ENCODE data around the gene ZNF71.

ZNF71 gene

DNA sequence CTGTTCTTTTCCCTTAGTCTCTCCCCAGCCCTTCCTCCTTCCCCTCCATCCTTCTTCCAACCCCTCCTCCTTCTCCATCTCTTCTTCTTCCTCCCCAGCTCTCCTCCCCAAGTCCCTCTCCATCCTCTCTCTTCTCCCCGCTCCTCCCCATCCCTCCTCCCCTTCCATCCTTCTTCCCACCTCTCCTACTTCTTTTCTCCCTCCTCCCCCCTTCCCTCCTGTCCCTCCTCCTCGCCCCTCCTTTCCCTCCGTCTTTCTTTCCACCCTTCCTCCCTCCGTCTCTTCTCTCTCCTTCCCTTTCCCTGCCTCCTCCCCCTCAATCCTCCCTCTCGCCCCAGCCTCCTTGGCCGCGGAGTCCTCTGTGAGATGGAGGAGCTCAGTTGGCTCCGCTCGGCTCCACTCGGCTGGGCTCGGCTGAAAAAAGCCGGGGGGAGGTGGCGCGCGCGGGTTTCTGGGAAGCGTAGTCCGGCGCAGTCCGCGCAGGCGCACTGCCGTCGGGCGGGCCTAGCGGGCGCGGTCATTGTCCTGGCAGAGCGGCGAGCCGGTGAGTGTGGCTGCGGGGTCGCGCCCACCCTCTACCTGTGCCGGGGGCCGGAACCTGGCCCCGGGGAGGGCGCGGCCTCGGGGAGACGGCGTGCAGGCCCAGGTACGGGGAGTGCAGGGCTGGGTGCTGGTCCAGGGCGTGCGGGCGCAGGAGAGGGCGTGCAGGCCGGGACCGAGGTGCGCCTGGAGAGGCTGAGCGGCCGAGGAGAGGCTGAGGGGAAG lies at the start of gene ZNF71:
Gene ZNF71, plus strand, starts transcription at position 520 of the 765 bp plus-strand sequence. CDS start 6,257 bp downstream, outside the sequence.
- DNase-seq (ENCODE audit: low read depth in 2 of 2), result peak; percentile 82 to 87

DNA sequence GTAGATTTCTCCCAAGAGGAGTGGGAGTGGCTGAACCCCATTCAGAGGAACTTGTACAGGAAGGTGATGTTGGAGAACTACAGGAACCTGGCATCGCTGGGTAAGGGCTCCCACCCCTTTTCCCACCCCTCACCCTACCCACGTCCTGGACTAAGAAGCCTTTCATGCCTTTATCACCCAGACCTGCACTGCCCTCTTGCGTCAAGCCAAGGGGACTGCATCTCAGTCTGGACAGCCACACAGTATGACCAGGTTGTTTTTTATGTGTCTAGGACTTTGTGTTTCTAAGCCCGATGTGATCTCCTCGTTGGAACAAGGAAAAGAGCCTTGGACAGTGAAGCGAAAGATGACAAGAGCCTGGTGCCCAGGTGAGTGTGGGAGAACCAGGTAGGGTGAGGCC lies 47.6 kb upstream of the ZNF71 start:
- DNase-seq (ENCODE audit: low read depth in 2 of 2), result no peak

DNA sequence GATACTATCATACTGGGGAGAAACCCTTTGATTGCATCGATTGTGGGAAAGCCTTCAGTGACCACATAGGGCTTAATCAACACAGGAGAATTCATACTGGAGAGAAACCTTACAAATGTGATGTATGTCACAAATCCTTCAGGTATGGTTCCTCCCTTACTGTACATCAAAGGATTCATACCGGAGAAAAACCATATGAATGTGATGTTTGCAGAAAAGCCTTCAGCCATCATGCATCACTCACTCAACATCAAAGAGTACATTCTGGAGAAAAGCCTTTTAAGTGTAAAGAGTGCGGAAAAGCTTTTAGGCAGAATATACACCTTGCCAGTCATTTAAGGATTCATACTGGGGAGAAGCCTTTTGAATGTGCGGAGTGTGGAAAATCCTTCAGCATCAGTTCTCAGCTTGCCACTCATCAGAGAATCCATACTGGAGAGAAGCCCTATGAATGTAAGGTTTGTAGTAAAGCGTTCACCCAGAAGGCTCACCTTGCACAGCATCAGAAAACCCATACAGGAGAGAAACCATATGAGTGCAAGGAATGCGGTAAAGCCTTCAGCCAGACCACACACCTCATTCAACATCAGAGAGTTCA lies 40.7 kb upstream of the ZNF71 start:
- no peak for DNase-seq (ENCODE audit: low read depth in 2 of 2)

DNA sequence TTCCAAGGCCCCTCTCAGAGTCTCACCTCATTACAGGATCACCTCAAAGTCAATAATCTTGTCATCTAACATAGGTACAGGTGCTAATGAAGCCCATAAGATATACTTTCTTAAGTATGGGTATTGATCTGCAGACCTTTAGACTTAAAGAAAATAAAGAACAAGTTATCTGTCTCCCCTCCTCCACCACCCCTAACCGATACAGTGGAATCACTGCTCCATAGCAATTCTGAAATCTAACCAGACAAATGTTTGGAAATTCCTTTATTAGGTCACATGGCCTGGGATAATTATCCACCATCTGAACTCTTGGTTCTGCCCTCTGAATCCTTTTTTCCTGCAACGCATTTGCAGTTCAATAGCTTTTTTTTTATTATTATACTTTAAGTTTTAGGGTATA lies 32.3 kb upstream of the ZNF71 start:
- no peak for DNase-seq (ENCODE audit: low read depth in 2 of 2)

DNA sequence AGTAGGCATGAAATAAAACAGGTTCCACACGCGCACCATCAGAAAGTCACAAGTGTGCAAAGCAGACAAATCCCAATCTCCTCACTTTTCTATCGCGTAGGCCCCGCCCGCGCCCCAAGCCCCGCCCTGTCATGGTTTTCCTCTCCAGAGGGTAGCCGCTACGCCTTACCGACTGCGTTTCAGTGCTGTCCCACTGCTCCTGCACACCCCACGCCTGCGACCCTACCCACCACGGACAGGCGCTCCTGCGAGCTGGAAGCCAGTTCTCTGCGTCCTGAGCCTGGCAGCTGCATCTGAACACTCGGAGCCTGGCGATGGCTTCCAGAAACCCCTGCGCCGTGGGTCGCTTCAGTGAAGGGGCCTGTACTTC lies 28.2 kb upstream of the ZNF71 start:
- peak; percentile 13 to 29 for DNase-seq (ENCODE audit: low read depth in 2 of 2)

DNA sequence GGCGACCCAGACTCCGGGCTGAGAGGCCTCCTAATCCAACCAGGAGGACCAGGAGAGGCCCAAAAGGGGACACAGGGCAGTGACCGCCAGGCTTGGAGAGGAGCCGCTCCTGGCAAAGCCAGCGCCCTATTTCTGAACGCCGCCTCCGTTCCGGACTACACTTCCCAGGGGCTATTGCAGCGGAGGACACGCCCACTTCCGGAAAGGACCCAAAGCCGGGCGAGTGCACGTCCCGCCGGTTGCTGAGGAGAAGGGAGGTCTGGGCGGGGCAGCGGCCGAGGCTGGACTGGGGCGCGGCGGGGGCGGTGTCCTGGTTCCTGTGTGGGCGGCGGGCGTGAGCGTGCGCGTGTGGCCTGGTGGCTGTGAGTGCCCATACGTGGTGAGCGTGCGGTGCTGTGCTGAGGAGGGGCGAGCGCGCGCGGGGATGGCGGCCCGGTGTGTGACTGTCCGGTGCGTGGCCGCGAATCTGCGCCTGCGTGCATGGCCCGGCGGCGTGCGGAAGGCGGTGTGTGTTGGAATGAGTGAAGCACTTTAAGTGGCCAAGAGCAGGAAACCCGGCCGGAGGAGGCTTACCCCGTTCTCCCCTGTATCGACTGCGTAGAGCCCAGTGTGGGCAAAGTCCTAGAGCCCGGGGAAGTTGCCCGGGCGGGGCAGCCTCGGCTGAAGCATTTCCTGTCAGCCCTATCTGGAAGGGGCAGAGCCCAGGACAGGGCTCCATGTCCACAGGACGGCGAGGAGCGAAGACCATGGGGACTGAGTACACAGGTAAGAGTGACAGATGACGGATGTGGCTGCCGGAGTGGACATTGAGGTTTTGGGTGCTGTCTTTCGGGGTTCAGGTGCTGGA lies 27.6 kb upstream of the ZNF71 start, which contains the start of gene ZNF470:
Gene ZNF470, plus strand, starts transcription at position 195 of the 847 bp plus-strand sequence. CDS start 2,844 bp downstream, outside the sequence.
- DNase-seq (ENCODE audit: low read depth in 2 of 2), result peak; percentile 69 to 81

DNA sequence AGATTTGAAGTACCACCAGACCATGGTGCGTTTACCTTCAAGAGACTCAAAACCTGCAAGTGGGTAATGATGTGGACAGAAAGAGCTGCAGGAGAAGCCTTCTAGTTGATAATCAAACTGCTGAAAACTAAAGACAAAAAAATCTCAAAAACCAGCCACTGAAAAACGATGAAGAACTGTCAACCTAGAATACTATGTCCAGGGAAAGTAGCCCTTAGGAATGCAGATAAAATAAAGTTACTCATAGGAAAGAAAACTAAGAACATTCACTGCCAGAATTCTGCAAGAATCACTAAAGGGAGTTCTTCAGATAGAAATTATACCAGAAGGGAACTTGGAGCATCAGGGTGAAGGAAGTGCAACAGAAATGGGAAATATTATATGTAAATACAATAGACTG lies 22.5 kb upstream of the ZNF71 start:
- DNase-seq (ENCODE audit: low read depth in 2 of 2), result no peak

DNA sequence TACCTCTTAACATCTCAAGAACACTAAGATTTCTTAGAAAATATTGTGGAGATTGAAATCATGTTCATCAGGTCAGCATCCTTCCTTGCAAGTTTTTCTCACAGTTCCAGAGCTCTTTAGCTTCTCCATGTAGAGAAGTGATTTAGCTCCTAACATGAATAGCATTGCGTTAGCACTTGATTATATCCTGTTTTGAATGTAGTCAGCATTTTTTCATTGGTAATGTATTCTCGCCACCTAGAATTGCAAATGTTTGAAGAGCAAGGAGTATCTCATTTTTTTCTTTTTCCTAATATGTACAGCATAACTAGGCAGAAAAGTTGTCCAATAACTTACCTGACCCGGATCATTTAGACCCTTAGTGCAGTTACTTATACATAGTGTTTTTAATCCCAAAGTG lies 21.2 kb upstream of the ZNF71 start:
- no peak for DNase-seq (ENCODE audit: low read depth in 2 of 2)

DNA sequence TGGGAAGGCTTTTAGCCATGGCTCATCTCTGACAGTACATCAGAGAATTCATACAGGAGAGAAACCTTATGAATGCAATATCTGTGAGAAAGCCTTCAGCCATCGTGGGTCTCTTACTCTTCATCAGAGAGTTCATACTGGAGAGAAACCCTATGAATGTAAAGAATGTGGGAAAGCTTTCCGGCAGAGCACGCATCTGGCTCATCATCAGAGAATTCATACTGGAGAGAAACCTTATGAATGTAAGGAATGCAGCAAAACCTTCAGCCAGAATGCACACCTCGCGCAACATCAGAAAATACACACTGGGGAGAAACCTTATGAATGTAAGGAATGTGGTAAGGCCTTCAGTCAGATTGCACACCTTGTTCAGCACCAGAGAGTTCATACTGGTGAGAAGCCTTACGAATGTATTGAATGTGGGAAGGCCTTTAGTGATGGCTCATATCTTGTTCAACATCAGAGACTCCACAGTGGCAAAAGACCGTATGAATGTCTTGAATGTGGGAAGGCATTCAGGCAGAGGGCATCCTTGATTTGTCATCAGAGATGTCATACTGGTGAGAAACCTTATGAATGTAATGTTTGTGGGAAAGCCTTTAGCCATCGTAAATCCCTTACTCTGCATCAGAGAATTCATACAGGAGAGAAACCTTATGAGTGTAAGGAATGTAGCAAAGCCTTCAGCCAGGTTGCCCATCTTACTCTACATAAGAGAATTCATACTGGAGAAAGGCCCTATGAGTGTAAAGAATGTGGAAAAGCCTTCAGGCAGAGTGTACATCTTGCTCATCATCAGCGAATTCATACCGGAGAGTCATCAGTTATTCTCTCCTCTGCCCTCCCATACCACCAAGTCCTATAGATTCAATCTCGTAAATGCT lies 17.1 kb upstream of the ZNF71 start:
- no peak for DNase-seq (ENCODE audit: low read depth in 2 of 2)

DNA sequence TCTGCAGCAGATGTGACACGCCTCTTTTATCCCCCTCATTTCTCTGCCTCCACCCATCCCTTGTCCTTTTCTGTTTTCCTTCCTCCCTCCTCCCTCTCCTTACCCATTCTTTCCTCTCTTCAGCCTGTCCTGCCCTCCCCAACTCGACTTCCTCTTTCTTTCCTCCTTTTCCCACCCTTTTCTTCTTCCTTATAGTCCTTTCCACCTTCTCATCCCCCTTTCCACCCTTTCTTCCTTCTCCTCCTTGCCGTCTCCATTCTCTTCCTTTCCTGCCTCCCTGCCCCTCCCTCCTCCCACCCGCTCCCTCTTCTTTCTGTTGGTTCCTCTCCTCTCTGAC lies 688 bp upstream of the ZNF71 start:
- no peak for DNase-seq (ENCODE audit: low read depth in 2 of 2)

DNA sequence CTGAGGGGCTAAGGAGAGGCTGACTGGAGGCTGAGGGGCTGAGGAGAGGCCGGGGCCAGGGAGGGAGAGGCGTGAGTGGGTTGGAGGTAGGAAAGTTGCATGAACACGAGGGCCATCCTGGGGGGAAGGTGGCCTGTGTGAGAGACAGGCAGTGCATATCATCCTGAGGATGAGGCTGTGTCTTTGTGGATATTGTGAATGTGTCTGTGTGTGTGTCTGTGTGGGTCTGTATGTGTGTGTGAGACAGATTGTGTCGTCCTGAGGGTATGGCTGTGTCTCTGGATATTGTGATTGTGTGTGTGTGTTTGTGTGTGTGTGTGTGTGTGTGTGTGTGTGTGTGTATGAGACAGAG lies 422 bp downstream of the ZNF71 start:
- no peak for DNase-seq (ENCODE audit: low read depth in 2 of 2)

DNA sequence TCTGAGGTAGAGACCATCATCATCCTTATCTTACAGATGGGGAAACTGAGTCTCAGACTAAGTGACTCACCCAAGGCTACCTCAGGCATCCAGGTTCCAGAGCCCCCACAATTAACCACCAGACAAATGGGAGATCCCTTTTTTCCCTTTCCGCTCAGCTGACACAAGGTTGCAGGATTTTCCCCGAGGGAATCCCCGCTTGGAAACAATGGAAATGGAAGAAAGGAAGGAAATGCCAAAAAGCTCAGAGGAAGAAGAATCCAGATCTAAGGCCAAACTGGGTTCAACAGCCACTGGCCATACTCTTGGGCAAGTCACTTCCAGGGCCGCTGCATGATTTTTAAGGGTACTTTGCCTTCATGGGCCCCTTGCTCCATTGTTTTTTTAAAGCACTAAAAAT lies 1.6 kb downstream of the ZNF71 start:
- no peak for DNase-seq (ENCODE audit: low read depth in 2 of 2)

DNA sequence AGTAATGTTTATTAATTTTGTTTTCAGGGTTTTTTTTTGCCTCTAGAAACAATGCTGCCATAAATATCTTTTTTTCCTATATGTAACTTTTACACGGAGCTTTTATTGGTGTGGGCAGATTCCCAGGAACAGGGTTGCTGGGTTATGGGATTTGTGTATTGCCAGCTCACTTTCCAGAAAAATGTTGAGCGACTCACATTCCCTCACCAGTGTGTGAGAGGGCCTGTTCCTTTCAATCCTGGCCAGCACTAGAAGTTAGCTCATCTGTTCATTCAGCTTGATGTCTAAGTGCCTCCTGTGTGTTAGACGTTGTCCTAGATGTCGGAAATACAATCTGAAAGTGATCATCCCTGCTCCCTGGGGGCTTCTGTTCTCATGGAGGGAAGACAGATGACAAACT lies 2.6 kb downstream of the ZNF71 start:
- DNase-seq (ENCODE audit: low read depth in 2 of 2), result no peak

DNA sequence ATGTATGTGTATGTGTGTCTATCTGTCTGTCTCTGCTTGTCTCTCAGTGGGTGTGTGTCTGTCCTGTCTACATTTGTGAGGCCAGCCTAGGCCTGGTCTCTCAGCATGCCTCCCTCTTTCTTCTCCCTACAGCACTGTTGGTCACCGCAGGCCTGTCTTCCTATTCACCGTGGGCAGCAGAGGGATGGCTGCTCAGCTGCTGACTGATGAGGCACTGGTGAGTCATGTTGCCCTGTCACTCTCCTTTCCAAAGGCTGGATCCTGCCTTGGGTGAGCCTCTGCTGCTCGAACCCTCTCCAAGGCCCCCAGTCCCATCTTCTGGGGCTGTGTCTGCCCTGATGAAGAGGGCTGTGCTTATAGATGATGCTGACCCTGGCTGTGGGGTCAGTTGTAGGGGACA lies 6.3 kb downstream of the ZNF71 start:
- DNase-seq (ENCODE audit: low read depth in 2 of 2), result no peak

DNA sequence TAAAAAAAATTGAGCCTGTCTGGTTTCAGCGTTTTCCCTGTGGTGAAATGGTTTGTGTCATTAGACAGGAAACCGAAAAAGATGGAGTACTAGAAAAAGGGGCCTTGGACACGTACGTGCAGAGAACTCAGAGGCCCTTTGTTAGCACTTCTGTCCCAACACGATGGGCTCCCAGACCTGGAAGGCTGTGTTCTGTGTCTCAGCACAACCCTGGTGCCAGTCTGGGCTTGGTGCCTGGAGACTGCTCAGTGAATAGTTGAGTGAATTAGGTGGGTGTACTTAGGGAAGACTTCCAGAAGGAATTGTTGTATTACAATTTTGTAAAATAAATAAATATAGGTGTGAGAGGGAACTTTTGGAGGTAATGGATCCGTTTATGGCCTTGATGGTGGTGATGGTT lies 8.7 kb downstream of the ZNF71 start:
- DNase-seq (ENCODE audit: low read depth in 2 of 2), result no peak

DNA sequence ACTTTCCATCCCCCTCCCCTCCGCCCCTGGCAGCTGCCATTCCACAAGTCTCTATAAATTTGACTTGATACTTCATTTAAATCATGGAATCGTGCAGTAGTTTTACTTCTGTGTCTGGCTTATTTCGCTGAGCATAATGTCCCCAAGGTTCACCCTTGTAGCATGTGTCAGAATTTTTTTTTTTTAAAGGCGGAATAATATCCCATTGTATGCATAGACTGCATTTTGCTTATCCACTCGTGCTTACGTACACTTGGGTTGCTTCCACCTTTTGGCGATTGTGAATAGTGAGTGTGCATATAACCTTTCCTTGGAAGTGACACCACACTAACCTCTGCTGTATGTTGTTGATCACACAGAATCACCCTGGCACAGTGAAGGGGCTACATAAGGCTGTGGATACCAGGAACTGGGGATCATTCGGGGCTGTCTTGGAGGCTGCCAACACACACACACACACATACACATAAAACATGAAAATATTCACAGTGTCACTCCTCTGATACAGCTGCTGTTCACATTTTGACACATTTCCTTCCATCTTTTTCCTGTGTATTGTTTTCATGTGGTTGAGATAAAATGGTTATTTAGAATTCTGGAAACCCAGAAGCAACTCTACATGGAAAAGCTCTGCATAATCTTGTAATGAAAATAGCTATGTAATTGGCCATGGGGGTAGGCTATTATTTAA lies 13.3 kb downstream of the ZNF71 start:
- DNase-seq (ENCODE audit: low read depth in 2 of 2), result no peak

DNA sequence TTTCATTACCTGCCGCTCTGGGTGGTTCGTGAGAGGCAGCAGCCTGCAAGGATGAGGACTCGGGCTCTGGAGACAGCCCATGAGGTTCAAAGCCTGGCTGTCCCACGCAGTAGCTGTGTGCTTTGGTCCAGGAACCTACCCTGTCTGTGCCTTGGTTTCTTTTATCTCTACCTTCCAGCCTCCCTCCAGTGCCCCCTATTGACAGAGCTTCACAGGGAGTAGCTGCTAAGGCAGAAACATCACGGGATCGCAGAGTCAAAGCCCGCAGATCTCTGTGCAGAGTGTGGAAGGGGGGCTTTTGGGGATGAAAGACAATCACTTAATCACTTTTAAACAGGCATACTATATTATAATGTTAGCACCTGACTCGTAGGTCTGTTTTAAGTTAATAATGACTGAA lies 16.2 kb downstream of the ZNF71 start:
- DNase-seq (ENCODE audit: low read depth in 2 of 2), result no peak

DNA sequence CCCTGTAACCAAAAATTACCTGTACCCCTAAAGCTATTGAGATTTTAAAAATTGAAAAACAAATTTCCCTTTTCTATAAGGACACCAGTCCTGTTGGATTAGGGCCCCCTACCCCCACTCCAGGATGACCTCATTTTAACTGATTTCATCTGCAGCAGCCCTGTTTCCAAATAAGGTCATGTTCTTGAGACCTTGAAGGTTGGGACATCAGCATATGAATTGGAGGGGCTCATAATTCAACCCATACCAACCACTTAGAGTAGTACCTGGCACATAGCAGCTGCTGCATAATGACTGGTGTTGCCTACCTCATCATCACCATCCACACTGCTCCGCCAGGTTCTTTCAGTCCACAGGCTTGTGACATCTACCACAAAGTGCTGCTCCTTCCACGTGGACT lies 17.6 kb downstream of the ZNF71 start:
- DNase-seq (ENCODE audit: low read depth in 2 of 2), result no peak

DNA sequence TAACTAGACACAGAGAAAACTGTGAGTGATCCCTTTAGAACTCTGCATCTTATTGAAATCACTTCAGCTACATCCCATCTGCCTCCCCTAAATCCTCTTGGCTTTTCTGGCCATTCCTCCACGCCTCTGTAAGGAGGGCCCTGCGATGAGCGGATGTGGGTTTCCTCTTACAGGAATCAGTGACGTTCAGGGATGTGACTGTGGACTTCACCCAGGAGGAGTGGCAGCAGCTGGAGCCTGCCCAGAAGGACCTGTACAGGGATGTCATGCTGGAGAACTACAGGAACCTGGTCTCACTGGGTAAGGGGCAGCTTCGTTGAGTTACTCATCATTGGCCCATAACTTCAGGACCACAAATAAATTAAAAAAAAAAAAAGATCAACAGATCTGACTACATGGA lies 18.5 kb downstream of the ZNF71 start:
- no peak for DNase-seq (ENCODE audit: low read depth in 2 of 2)

DNA sequence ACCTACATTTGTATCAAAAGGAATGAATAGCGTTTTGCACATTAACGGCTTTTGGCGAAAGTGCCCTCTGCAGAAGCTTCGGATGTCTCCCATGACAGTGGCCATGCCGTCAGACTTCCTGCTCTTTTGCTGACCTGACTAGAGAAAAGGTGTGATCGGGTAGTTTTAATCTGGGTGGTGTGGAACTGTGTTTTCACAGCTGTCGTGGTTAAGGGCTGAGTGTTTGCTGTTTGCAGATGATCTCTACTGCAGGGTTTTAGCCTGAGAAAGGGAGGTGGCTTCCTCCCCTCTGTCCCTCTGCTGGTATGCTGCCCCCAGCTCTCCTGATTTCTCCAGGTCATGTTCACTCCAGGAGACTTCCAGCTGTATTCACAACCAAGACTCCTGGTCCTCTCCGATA lies 22.4 kb downstream of the ZNF71 start:
- no peak for DNase-seq (ENCODE audit: low read depth in 2 of 2)

DNA sequence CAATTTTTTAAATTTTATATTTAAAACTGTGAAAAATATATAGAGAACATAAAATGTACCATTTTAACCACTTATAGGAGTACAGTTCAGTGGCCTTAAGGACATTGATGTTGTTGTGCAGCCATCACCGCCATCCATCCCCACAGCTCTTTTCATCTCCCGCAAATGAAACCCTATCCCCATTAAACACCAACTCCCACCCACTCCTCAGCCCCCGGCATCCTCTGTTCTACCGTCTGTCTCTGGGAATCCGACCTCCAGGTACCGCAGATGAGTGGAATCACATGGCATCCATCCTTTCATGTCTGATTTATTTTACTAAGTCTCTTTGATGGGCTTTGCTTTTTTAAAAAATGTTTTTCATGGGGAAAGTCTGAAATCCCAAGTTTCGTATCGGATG lies 24.0 kb downstream of the ZNF71 start:
- no peak for DNase-seq (ENCODE audit: low read depth in 2 of 2)

Measured in stimulated activated CD4-positive, alpha-beta T cell treated with anti-CD3 and anti-CD28 coated beads, Interleukin-1b, Interleukin-23, amount 100 ng/mL, for 4 hours (primary cell).